Measurements from ENCODE around the gene LRRIQ1.
"Not testable (repeated sequence)": the region's sequence is repeated elsewhere in the genome, so short reads cannot be mapped to it uniquely, and the experiment has no call there.

LRRIQ1 gene

DNA sequence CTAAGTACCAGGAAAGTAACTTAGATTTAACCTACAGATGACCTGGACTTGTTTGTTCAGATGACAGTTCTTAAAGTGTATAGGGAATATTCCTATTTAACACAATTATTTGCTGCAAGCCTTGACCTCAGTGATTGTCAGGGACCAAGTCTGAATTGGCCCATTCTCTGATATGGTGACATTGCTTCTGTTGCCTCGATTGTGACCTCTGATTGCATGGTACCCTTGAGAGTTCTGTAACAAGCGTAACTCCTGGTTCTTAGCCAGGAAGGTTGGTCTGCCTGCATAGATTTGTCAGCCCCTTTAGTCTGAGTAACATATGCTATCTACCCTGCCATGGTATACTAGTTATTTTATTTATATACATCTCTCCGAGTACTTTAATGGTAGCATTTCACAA, 150.1 kb downstream of the LRRIQ1 start:
- DNase-seq (ENCODE audit: low read depth in 2 of 2): no peak

DNA sequence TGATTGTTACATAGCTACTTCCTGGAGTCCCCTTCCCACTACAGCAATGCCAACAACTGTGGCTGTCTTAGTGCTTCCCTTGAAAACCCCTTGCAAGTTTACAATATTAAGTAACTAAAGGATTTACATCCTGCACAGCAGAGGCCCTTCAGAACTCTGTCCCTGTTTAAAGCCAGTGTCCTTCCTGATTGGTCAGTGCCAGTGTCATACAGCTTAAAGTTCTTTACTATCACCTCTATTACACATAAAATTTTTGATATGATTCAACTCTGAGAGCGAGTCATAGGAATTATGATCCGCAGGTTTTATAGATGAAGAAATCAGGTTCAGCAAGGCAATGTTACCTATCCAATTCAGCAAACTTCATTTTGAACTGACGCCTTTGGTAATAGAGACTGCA, 152.5 kb downstream of the LRRIQ1 start:
- DNase-seq (ENCODE audit: low read depth in 2 of 2): no peak

DNA sequence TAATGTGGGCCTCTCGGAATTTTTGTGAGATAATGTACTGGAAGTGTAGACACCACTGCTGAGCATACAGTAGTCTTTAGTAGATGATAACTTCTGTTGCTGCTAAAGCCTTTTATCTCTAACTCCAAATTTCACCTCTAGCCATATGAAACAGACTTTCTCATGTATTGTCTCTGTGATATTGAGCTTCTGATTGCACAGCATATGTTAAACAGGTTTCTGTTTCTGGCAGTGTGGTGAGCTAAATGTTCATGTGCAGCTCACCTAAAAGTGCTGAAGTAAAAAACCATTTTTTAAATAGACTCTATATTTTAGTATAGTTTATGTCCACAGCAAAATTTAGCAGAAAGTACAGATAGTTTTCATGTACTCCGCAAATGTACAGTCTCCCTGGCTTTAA, 154.6 kb downstream of the LRRIQ1 start:
- no peak for DNase-seq (ENCODE audit: low read depth in 2 of 2)

GRCh38 chr12:85203809-85204208, 167.7 kb downstream of the LRRIQ1 start:
- DNase-seq (ENCODE audit: low read depth in 2 of 2): not testable (repeated sequence)

GRCh38 chr12:85206543-85206942, 170.4 kb downstream of the LRRIQ1 start:
- DNase-seq (ENCODE audit: low read depth in 2 of 2): no peak

GRCh38 chr12:85224339-85224738, 188.2 kb downstream of the LRRIQ1 start:
- not testable (repeated sequence) for DNase-seq (ENCODE audit: low read depth in 2 of 2)

DNA sequence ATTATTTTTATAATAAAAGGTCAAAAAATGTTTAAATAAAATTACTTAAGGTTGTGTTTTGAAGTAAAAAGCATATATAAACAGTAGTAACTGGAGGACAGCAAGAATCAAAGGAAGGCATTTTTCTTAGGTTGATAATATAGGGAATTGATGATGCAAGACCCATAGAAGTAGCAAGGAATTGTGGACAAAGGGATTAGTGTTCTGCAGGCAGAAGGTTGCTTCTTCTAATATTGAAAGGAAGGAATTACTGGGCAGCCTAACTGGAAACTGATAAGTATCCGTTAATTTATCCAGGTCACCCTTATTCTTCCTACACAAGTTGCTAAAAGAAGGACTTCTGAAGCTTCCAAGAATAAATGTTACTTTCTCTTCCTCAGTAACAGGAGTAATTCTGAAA, 189.3 kb downstream of the LRRIQ1 start:
- DNase-seq (ENCODE audit: low read depth in 2 of 2): no peak

- DNase-seq (ENCODE audit: low read depth in 2 of 2): no peak
Observed at GRCh38 chr12:85237327-85237726, 201.2 kb downstream of the LRRIQ1 start.

DNA sequence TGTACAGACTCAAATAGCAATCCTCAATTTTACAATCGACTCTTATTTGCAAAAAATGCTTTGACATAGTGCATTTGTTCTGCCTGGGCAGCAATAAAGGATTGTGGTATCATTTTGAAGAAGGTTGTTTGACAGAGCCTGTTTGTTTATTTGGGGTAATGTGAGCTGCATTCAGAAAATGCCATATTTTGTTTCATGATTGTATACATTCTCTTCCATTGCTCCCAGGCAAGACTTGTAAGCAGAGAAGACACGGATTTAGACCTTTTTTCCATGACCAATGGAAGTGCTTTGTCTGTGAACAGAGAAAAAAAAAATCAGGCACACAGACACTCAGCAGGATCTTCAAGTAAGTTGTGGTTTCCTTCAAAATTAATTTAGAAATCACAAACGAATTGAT, 208.4 kb downstream of the LRRIQ1 start:
- no peak for DNase-seq (ENCODE audit: low read depth in 2 of 2)

DNA sequence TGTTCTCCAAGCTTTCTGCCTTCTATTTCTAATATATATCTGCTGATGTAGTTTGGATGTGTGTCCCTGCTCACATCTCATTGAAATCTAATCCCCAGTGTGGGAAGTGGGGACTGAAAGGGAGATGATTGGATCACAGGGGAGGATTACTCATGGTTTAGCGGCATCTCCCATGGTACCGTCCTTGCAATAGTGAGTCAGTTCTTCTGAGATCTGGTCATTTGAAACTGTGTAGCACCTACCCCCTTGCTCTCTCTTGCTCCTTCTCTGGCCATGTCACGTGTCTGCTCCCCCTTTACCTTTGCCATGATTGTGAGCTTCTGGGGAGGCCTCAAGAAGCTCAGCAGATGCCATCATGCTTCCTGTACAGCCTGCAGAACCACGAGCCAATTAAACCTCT, 217.7 kb downstream of the LRRIQ1 start:
- no peak for DNase-seq (ENCODE audit: low read depth in 2 of 2)

DNA sequence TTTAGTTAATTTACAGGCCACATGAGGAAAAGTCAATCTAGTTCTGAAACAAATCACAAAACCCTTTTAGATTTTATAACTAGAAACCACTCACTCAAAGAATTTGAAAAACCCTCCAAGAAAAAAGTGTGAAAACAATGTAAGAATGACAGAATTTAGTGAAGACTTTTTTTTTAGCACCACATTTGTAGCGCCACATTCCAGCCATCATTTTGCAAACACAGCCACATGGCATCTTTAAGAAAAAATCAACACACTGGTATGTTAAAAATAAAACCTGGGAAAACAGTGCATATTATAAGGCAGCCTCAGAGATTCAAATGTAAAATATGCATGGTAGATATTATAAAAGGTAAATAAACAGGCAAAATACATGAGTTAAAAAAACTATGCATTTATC, 221.5 kb downstream of the LRRIQ1 start:
- DNase-seq (ENCODE audit: low read depth in 2 of 2): no peak

- DNase-seq (ENCODE audit: low read depth in 2 of 2): no peak
Observed at GRCh38 chr12:85260447-85260846, 224.3 kb downstream of the LRRIQ1 start.

DNA sequence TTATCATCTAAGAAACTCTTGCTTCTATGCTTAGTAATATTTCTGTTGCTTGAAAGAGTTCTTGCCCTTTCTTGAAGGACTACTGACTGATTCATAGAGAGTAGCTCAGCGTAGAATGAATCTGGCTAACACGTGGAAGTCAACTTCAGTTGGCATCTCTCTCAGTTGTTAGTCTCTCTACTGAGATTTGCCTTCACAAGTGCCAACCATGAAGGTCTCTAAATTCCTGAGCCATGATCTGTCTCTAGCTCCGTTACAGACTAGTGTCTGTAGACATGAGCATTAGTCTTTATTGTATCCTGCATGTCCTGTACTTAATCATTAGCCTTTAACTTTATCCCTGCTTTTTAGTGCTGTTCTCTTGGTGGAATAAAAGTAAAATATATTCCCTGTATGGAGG, 224.7 kb downstream of the LRRIQ1 start:
- no peak for DNase-seq (ENCODE audit: low read depth in 2 of 2)

DNA sequence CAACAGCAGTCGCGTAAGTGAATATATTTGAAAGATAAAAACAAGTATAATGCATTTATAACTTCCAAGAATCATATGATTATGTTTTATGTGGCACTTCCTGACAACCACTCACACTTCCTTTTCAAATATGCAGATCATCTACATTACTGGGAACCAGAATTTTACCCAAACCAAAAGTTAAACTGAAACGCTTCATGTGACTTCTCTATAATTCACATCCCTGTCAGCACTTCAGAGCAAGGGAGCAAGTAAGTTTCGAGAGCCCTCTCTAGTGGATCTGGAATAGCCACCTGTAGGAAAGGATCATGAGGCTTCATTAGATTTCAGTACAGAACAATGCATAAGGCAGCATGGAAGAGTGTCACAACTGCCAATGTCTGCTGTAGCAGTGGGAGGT, 230.2 kb downstream of the LRRIQ1 start:
- DNase-seq (ENCODE audit: low read depth in 2 of 2): no peak

- no peak for DNase-seq (ENCODE audit: low read depth in 2 of 2)
Observed at GRCh38 chr12:85273381-85274314, 237.5 kb downstream of the LRRIQ1 start.

GRCh38 chr12:85274315-85274651, 238.1 kb downstream of the LRRIQ1 start:
- no peak for DNase-seq (ENCODE audit: low read depth in 2 of 2)

GRCh38 chr12:85275374-85275773, 239.2 kb downstream of the LRRIQ1 start:
- DNase-seq (ENCODE audit: low read depth in 2 of 2): no peak

DNA sequence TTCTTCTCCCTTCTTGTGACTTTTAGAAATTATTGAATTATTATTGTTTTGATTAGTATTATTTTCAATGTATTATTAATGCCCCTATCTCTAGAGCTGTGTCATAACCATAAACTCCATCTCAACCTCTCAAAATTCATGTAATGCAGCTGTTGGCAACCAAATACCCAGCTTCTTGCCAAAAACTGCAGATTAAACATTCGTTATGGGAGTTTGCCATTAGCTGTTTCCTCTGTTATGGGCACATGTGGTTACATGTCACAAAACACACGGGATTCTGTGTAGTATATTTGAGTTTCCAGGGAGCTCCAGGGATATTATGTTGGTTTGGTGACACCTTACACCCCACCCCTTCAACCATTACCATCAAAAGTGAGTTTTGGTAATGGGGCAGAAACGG, 241.0 kb downstream of the LRRIQ1 start:
- no peak for DNase-seq (ENCODE audit: low read depth in 2 of 2)

GRCh38 chr12:85277900-85278597, 241.9 kb downstream of the LRRIQ1 start:
- no peak for DNase-seq (ENCODE audit: low read depth in 2 of 2)

- DNase-seq (ENCODE audit: low read depth in 2 of 2): no peak
Observed at GRCh38 chr12:85278598-85279448, 242.7 kb downstream of the LRRIQ1 start.

GRCh38 chr12:85279449-85280164, 243.5 kb downstream of the LRRIQ1 start:
- no peak for DNase-seq (ENCODE audit: low read depth in 2 of 2)

Data from stimulated activated CD4-positive, alpha-beta T cell treated with anti-CD3 and anti-CD28 coated beads, Interleukin-1b, Interleukin-23, amount 100 ng/mL, for 1 hour (primary cell).